Raji (cell line): Measurements from ENCODE around the gene P2RY6.

ENCODE experiments used
- POLR2A ChIP-seq: IDR thresholded peaks from 2 replicates; pipeline ENCODE4 v1.6.1; 2011; ENCODE audit warnings: low read depth, low read length, control low read depth; ENCODE audit not compliant: insufficient read depth

P2RY6 gene

GRCh38 chr11:73271936-73272679 is at the start of gene P2RY6:
TSS of gene P2RY6 (plus strand) at chr11:73272338. CDS start at chr11:73296519, 24,181 bp downstream.
- TF ChIP-seq POLR2A, result no peak

- TF ChIP-seq POLR2A, result no peak
Observed at GRCh38 chr11:73223998-73224730, 48.0 kb upstream of the P2RY6 start.

GRCh38 chr11:73225001-73225686 is 47.0 kb upstream of the P2RY6 start:
- TF ChIP-seq POLR2A, result no peak

GRCh38 chr11:73225851-73226250 is 46.3 kb upstream of the P2RY6 start:
- TF ChIP-seq POLR2A, result no peak

GRCh38 chr11:73226297-73227006 is 45.7 kb upstream of the P2RY6 start:
- TF ChIP-seq POLR2A, result no peak

- TF ChIP-seq POLR2A, result no peak
Observed at GRCh38 chr11:73227571-73228211, 44.4 kb upstream of the P2RY6 start.

- no peak for TF ChIP-seq POLR2A
Observed at GRCh38 chr11:73228268-73229134, 43.6 kb upstream of the P2RY6 start.

- no peak for TF ChIP-seq POLR2A
Observed at GRCh38 chr11:73229321-73229895, 42.7 kb upstream of the P2RY6 start.

GRCh38 chr11:73229896-73230875 is 42.0 kb upstream of the P2RY6 start:
- TF ChIP-seq POLR2A, result no peak

- TF ChIP-seq POLR2A, result no peak
Observed at GRCh38 chr11:73230931-73231330, 41.2 kb upstream of the P2RY6 start.

- no peak for TF ChIP-seq POLR2A
Observed at GRCh38 chr11:73233211-73233610, 38.9 kb upstream of the P2RY6 start.
